IMR-90 (cell line): ENCODE measurements around the gene DGKZ. TPM values are rescaled to one million over a fixed set of nuclear protein-coding genes. Genes with fewer than 3 reads are reported as not detected.
A peak's percentile ranks its signal among the peaks of the same experiment; 100 is the strongest.

ENCODE experiments used
- ATAC-seq: fragments of 200-7000 bp; cut with Tn5 transposase; 2 replicates; pipeline ENCODE4 v1.9.1; 2020; ENCODE audit warnings: low read depth, mild to moderate bottlenecking, moderate library complexity
- BruUV-seq: library from RNA; stranded (reverse); fragments of 400-500 nt; replicated peaks from 2 replicates; lab custom pipeline; 2021; lab: Mats Ljungman, UMichigan
- CTCF ChIA-PET: fragments of 300-600 bp; formaldehyde crosslinking; extraction: SDS; loops from one replicate; lab custom pipeline; 2021; ENCODE audit warnings: antibody characterized with exemption; lab: Yijun Ruan, JAX
- POLR2A ChIA-PET: fragments of 300-600 bp; sonication (Branson Sonifier 250); formaldehyde crosslinking; loops from one replicate; lab custom pipeline; 2022; ENCODE audit warnings: antibody characterized with exemption; ENCODE audit not compliant: unreplicated experiment; lab: Charles Lee
- DNase-seq: peaks from one replicate; pipeline ENCODE4 v3.0.0; 2013
- H2AFZ ChIP-seq: replicated peaks from 2 replicates; pipeline ENCODE3; 2013; ENCODE audit warnings: low read length, mild to moderate bottlenecking; ENCODE audit not compliant: poor library complexity
- H2AK5ac ChIP-seq: 2 replicates; pipeline ENCODE4 v1.6.1; 2013; ENCODE audit warnings: low read depth, low read length, inconsistent platforms
- H2AK9ac ChIP-seq: replicated peaks from 2 replicates; pipeline ENCODE3; 2013; ENCODE audit warnings: mild to moderate bottlenecking, low read depth, low read length, moderate library complexity; ENCODE audit not compliant: poor library complexity
- H2BK120ac ChIP-seq: 2 replicates; pipeline ENCODE4 v1.6.1; 2013; ENCODE audit warnings: low read depth, low read length, inconsistent platforms
- H2BK15ac ChIP-seq: 3 replicates; pipeline ENCODE4 v1.6.1; 2013; ENCODE audit warnings: low read depth, low read length, inconsistent platforms
- H2BK20ac ChIP-seq: 2 replicates; pipeline ENCODE4 v1.6.1; 2013; ENCODE audit warnings: low read depth, mild to moderate bottlenecking, inconsistent platforms, low read length, moderate library complexity
- H2BK5ac ChIP-seq: 2 replicates; pipeline ENCODE4 v1.6.1; 2013; ENCODE audit warnings: mild to moderate bottlenecking, low read depth, low read length, inconsistent platforms; ENCODE audit not compliant: poor library complexity, severe bottlenecking
- H3K14ac ChIP-seq: replicated peaks from 2 replicates; pipeline ENCODE4 v1.6.1; 2013; ENCODE audit warnings: low read depth, low read length, inconsistent platforms
- H3K18ac ChIP-seq: 2 replicates; pipeline ENCODE4 v1.6.1; 2013; ENCODE audit warnings: low read depth, low read length, control low read depth
- H3K23ac ChIP-seq: 2 replicates; pipeline ENCODE4 v1.6.1; 2013; ENCODE audit warnings: low read depth, low read length, inconsistent platforms
- H3K27ac ChIP-seq: 2 replicates; pipeline ENCODE4 v1.5.1; 2013; ENCODE audit warnings: mild to moderate bottlenecking, control low read depth, low read length; ENCODE audit not compliant: insufficient read depth
- H3K27me3 ChIP-seq: 2 replicates; pipeline ENCODE4 v1.6.1; 2013; ENCODE audit warnings: low read length; ENCODE audit not compliant: control insufficient read depth, insufficient read depth
- H3K36me3 ChIP-seq: 2 replicates; pipeline ENCODE4 v1.6.1; 2013; ENCODE audit warnings: low read length, mixed read lengths; ENCODE audit not compliant: control insufficient read depth, insufficient read depth
- H3K4ac ChIP-seq: 2 replicates; pipeline ENCODE4 v1.6.1; 2013; ENCODE audit warnings: low read depth, low read length, inconsistent platforms
- H3K4me1 ChIP-seq: 2 replicates; pipeline ENCODE4 v1.6.1; 2013; ENCODE audit warnings: low read length, mixed read lengths; ENCODE audit not compliant: control insufficient read depth, insufficient read depth
- H3K4me2 ChIP-seq: 2 replicates; pipeline ENCODE4 v1.6.1; 2013; ENCODE audit warnings: low read depth, mild to moderate bottlenecking, control low read depth, low read length, moderate library complexity
- H3K4me3 ChIP-seq: 2 replicates; pipeline ENCODE4 v1.5.1; 2013; ENCODE audit warnings: low read depth, mild to moderate bottlenecking, control low read depth, low read length, moderate library complexity; ENCODE audit not compliant: insufficient read depth
- H3K56ac ChIP-seq: 2 replicates; pipeline ENCODE4 v1.6.1; 2013; ENCODE audit warnings: low read length, inconsistent platforms; ENCODE audit not compliant: insufficient read depth; ENCODE audit errors: extremely low read depth
- H3K79me1 ChIP-seq, 2 experiments: 2 replicates each; pipeline ENCODE4 v1.6.1; 2013; ENCODE audit warnings: low read length in 2 of 2, inconsistent platforms in 1 of 2, low read depth in 1 of 2
- H3K9ac ChIP-seq: 2 replicates; pipeline ENCODE4 v1.6.1; 2013; ENCODE audit warnings: low read depth, low read length, control low read depth
- H3K9me1 ChIP-seq: 2 replicates; pipeline ENCODE4 v1.6.1; 2013; ENCODE audit warnings: low read length, inconsistent platforms; ENCODE audit not compliant: insufficient read depth
- H3K9me3 ChIP-seq: 2 replicates; pipeline ENCODE4 v1.6.1; 2013; ENCODE audit warnings: low read length; ENCODE audit not compliant: control insufficient read depth, insufficient read depth
- H4K20me1 ChIP-seq: 2 replicates; pipeline ENCODE4 v1.6.1; 2013; ENCODE audit warnings: low read length, inconsistent platforms; ENCODE audit not compliant: insufficient read depth
- H4K5ac ChIP-seq: 2 replicates; pipeline ENCODE4 v1.6.1; 2013; ENCODE audit warnings: mild to moderate bottlenecking, low read depth, low read length, control low read depth
- H4K8ac ChIP-seq, 2 experiments: 2 replicates each; pipeline ENCODE4 v1.6.1; 2013; ENCODE audit warnings: low read depth in 2 of 2, low read length in 2 of 2, control low read depth in 1 of 2, inconsistent platforms in 1 of 2
- H4K91ac ChIP-seq: 2 replicates; pipeline ENCODE4 v1.6.1; 2013; ENCODE audit warnings: low read depth, low read length, inconsistent platforms; ENCODE audit not compliant: insufficient read depth
- CEBPB ChIP-seq: IDR thresholded peaks from 2 replicates; pipeline ENCODE4 v1.6.1; 2012; ENCODE audit warnings: low read depth, low read length, improper control_type of control experiment
- MAZ ChIP-seq: IDR thresholded peaks from 2 replicates; pipeline ENCODE4 v1.6.1; 2012; ENCODE audit warnings: low read depth, mild to moderate bottlenecking, low read length, improper control_type of control experiment, moderate library complexity, borderline replicate concordance
- WGBS, 2 experiments: methylation state at CpG; one replicate each; pipeline versions ENCODE4 v1.1.5 to v1.1.7; 2013; ENCODE audit warnings: missing lambda C conversion rate in 2 of 2; ENCODE audit not compliant: insufficient read length in 1 of 2; ENCODE audit errors: extremely low coverage in 2 of 2; 5-methylcytosine and 5-hydroxymethylcytosine counted together
- dilution Hi-C: fragments of 300-500 bp; cut with HindIII; formaldehyde crosslinking; loops from one replicate; pipeline ENCODE4 v1.14.3; 2018; ENCODE audit warnings: low sequenced_read_pairs; ENCODE audit not compliant: unreplicated experiment
- in situ Hi-C: fragments of 300-500 bp; cut with MboI; formaldehyde crosslinking; loops from 3 replicates; pipeline ENCODE4 v1.14.3; 2019; ENCODE audit warnings: low sequenced_read_pairs, inconsistent platforms, mixed read lengths
- intact Hi-C: fragments of 100-400 bp; cut with micrococcal nuclease; formaldehyde crosslinking; loops from 2 replicates; pipeline ENCODE4 v1.10.0; 2022
- polyA plus RNA-seq, 3 experiments: library from polyadenylated mRNA; depleted of rRNA; stranded (reverse); fragments of >200 nt; gene quantifications; 2 replicates each; pipeline ENCODE4 v1.2.3, GENCODE V29; 2012; ENCODE audit warnings: low replicate concordance in 1 of 3
- total RNA-seq: library from RNA; depleted of rRNA; stranded (reverse); fragments of >200 nt; gene quantifications from 2 replicates; pipeline ENCODE4 v1.2.3, GENCODE V29; 2012

The DGKZ gene
- total and polyA plus RNA-seq, 2 of the 4 experiments (the other 2 are of a cell fraction) = 46.8 to 62.0 TPM

- H4K20me1 ChIP-seq = no peaks in the 10 kb centered on the region
- H3K4me1 ChIP-seq = peaks cover 6% of the 10 kb centered on the region
- dilution Hi-C loops = no loop called here
- no peak overlapping the region for H3K4ac ChIP-seq
- 95% methylated on average over 9 of the region's 12 CpGs; no CpG with 5 or more reads in 1 of the 2 experiments for WGBS, 2 experiments
- DNase-seq = no peak
- intact Hi-C loops = no loop called here
- no peaks in the 10 kb centered on the region for H3K9me3 ChIP-seq
- no peak overlapping the region for H3K23ac ChIP-seq
- no peak overlapping the region for H3K18ac ChIP-seq
- no peak overlapping the region for H4K5ac ChIP-seq
- peaks cover 36% of the 10 kb centered on the region for H3K27me3 ChIP-seq
- H3K4me3 ChIP-seq = no peak overlapping the region
- TF ChIP-seq CEBPB (peak; percentile 35), MAZ (no peak)
- no peak overlapping the region for H3K9ac ChIP-seq
- H3K56ac ChIP-seq = no peak overlapping the region
- in situ Hi-C loops = no loop called here
- CTCF ChIA-PET = interaction anchor here (0.5 kb wide), 1 partner anchor 16 kb away, joined by 3 read pairs; no protein-coding TSS in a partner anchor
- H3K9me1 ChIP-seq = no peaks in the 10 kb centered on the region; the same call in 1 of the 2 replicates
- no peak overlapping the region for H3K27ac ChIP-seq
- no peak overlapping the region for H4K91ac ChIP-seq
- H2BK20ac ChIP-seq = no peak overlapping the region
- no peak overlapping the region for H2BK5ac ChIP-seq
- no peak overlapping the region for H3K4me2 ChIP-seq
- no peak overlapping the region for H2AFZ ChIP-seq
- no peak overlapping the region for H2AK9ac ChIP-seq
- H3K79me1 ChIP-seq = no peaks in the 10 kb centered on the region
- H3K14ac ChIP-seq = no peak overlapping the region
- H2BK15ac ChIP-seq = no peak overlapping the region
- H2BK120ac ChIP-seq = no peak overlapping the region
- POLR2A ChIA-PET = no interaction called here
- H2AK5ac ChIP-seq = no peak overlapping the region
- ATAC-seq = no peak
- no TSS peak for BruUV-seq
- no peak overlapping the region for H4K8ac ChIP-seq
- no peaks in the 10 kb centered on the region for H3K36me3 ChIP-seq
These were observed 10.6 kb upstream of the DGKZ start for GRCh38 chr11:46336563-46337180.
